ENCODE data around the gene SRRT. TPM values are rescaled to one million over a fixed set of nuclear protein-coding genes. Genes with fewer than 3 reads are reported as not detected.

The SRRT gene
- total RNA-seq, 2 donors from 2014 or later, result 114 to 204 TPM

- Histone ChIP-seq H3K9ac (ENCODE audit: low read depth in 2 of 2, low read length in 2 of 2) (peak overlapping the region; percentile 94 to 96), H3K36me3 (no peaks in the 10 kb centered on the region), H3K4me1 (peaks cover 17% of the 10 kb centered on the region), H3K4me3 (peak overlapping the region; percentile 66), H3K27me3 (no peaks in the 10 kb centered on the region), H3K27ac (peak overlapping the region; percentile 92), H3K9me3 (no peaks in the 10 kb centered on the region)
- no peak for DNase-seq
- no peak for TF ChIP-seq CTCF (IDR thresholded peaks at IDR 0.05)
- intact Hi-C loops (cut with DNase I), result no loop called here
These were observed 1.2 kb upstream of the SRRT start for GRCh38 chr7:100873599-100874299.

- no peaks in the 10 kb centered on the region for H3K36me3 ChIP-seq
- no peaks in the 10 kb centered on the region for H3K27me3 ChIP-seq
- peak overlapping the region; percentile 94 to 96 for H3K9ac ChIP-seq (ENCODE audit: low read depth in 2 of 2, low read length in 2 of 2)
- peak overlapping the region; percentile 66 for H3K4me3 ChIP-seq
- H3K9me3 ChIP-seq, result no peaks in the 10 kb centered on the region
- intact Hi-C loops (cut with DNase I), result no loop called here
- no peak for TF ChIP-seq CTCF (IDR thresholded peaks at IDR 0.05)
- peaks cover 17% of the 10 kb centered on the region for H3K4me1 ChIP-seq
- H3K27ac ChIP-seq, result peak overlapping the region; percentile 92
- no peak for DNase-seq
These were observed 665 bp upstream of the SRRT start for GRCh38 chr7:100874300-100874576.

DNA sequence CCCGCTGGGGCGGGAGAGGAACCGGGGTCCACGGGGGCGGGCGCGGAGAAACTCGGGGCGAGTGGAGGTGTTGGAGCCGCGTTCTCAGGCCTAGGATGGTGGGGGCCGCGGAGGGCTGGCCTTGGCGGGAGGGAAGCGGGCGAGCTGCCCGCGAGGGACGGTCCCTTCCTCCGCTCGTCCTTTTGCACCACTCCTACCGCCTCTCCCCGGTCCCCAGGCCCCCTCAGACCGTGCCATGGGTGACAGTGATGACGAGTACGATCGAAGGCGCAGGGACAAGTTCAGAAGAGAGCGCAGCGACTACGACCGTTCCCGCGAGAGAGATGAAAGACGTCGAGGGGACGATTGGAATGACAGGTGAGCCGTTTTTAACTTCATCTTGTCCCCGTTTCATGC lies 451 bp downstream of the SRRT start:
- H3K4me1 ChIP-seq, result peaks cover 17% of the 10 kb centered on the region
- no peaks in the 10 kb centered on the region for H3K27me3 ChIP-seq
- H3K27ac ChIP-seq, result peak overlapping the region; percentile 92
- peak overlapping the region; percentile 66 for H3K4me3 ChIP-seq
- H3K36me3 ChIP-seq, result no peaks in the 10 kb centered on the region
- no peak for DNase-seq
- intact Hi-C loops (cut with DNase I), result no loop called here
- H3K9me3 ChIP-seq, result no peaks in the 10 kb centered on the region
- no peak for TF ChIP-seq CTCF (IDR thresholded peaks at IDR 0.05)
- H3K9ac ChIP-seq (ENCODE audit: low read depth in 2 of 2, low read length in 2 of 2), result peak overlapping the region; percentile 71 to 94

- H3K4me3 ChIP-seq, result no peak overlapping the region
- intact Hi-C loops (cut with DNase I), result no loop called here
- no peak for TF ChIP-seq CTCF (IDR thresholded peaks at IDR 0.05)
- no peak overlapping the region for H3K9ac ChIP-seq (ENCODE audit: low read depth in 2 of 2, low read length in 2 of 2)
- no peak overlapping the region for H3K27ac ChIP-seq
- no peak for DNase-seq
- peaks cover 17% of the 10 kb centered on the region for H3K4me1 ChIP-seq
- H3K9me3 ChIP-seq, result no peaks in the 10 kb centered on the region
- peaks cover 18% of the 10 kb centered on the region for H3K36me3 ChIP-seq
- H3K27me3 ChIP-seq, result no peaks in the 10 kb centered on the region
These were observed 3.1 kb downstream of the SRRT start for GRCh38 chr7:100878013-100878412.

GRCh38 chr7:100878685-100879084 lies 3.8 kb downstream of the SRRT start:
- Histone ChIP-seq H3K27ac (no peak overlapping the region), H3K27me3 (no peaks in the 10 kb centered on the region), H3K4me3 (no peak overlapping the region), H3K9ac (ENCODE audit: low read depth in 2 of 2, low read length in 2 of 2) (no peak overlapping the region), H3K36me3 (peaks cover 18% of the 10 kb centered on the region), H3K4me1 (peaks cover 17% of the 10 kb centered on the region), H3K9me3 (no peaks in the 10 kb centered on the region)
- DNase-seq, result no peak
- intact Hi-C loops (cut with DNase I), result no loop called here
- no peak for TF ChIP-seq CTCF (IDR thresholded peaks at IDR 0.05)
